K562 (cell line): Measurements from ENCODE around the gene PDIA2. TPM values are rescaled to one million over a fixed set of nuclear protein-coding genes. Genes with fewer than 3 reads are reported as not detected.
A peak's percentile ranks its signal among the peaks of the same experiment; 100 is the strongest.

Source experiments
- ATAC-seq: fragments of 200-7000 bp; cut with Tn5 transposase; 3 replicates; pipeline ENCODE4 v1.9.1; 2020; ENCODE audit warnings: moderate library complexity
- BruUV-seq: library from RNA; stranded (reverse); fragments of 400-500 nt; replicated peaks from 2 replicates; lab custom pipeline; 2021; lab: Mats Ljungman, UMichigan
- CTCF ChIA-PET: fragments of 300-600 bp; formaldehyde crosslinking; extraction: SDS; loops from one replicate; lab custom pipeline; 2021; ENCODE audit warnings: low intra/inter-chr PET ratio; lab: Yijun Ruan, JAX
- POLR2A ChIA-PET: fragments of 300-600, 350-650 bp; sonication (Branson Sonifier 250); formaldehyde crosslinking; extraction: SDS; loops from one replicate; lab custom pipeline; 2021; ENCODE audit warnings: antibody characterized with exemption, inconsistent platforms; lab: Yijun Ruan, JAX
- DNase-seq, 4 experiments: peaks; one replicate each; pipeline versions ENCODE4 v3.0.0 to v3.0.0-alpha.2; 2011 to 2018; ENCODE audit warnings: low spot score in 3 of 4, mixed read lengths in 3 of 4; ENCODE audit errors: extremely low read depth in 1 of 4
- FAIRE-seq: peaks from 2 replicates; lab custom pipeline; 2011; peaks lifted over from hg19 to GRCh38; lab: Jason Lieb, UNC
- H2AFZ ChIP-seq: 2 replicates; pipeline ENCODE4 v1.6.0; 2011; ENCODE audit warnings: low read depth, low read length, control low read depth, inconsistent platforms
- H3K27ac ChIP-seq: fragments of 200-600 bp; 3 replicates; pipeline ENCODE4 v1.8.0; 2011; ENCODE audit warnings: low read depth, mild to moderate bottlenecking, control low read depth, inconsistent platforms, low read length, moderate library complexity, mixed read lengths; ENCODE audit errors: extremely low read depth
- H3K27me3 ChIP-seq, 2 experiments: fragments of 300-600 bp in 1 of 2; 2 replicates in 1 of 2; 3 replicates in 1 of 2; pipeline versions ENCODE4 v1.6.0 to v1.8.0; 2011; ENCODE audit warnings: inconsistent platforms in 2 of 2, low read length in 2 of 2, mild to moderate bottlenecking in 1 of 2, mixed read lengths in 1 of 2, moderate library complexity in 1 of 2; ENCODE audit not compliant: control insufficient read depth in 2 of 2, insufficient read depth in 2 of 2
- H3K36me3 ChIP-seq: fragments of 300-600 bp; 3 replicates; pipeline ENCODE4 v1.8.0; 2011; ENCODE audit warnings: mild to moderate bottlenecking, low read length, inconsistent platforms; ENCODE audit not compliant: control insufficient read depth, insufficient read depth
- H3K4me1 ChIP-seq, 2 experiments: fragments of 200-600 bp in 1 of 2; replicated peaks in 1 of 2; 2 replicates in 1 of 2; 3 replicates in 1 of 2; pipeline versions ENCODE4 v1.5.1 to v1.8.0; 2011; ENCODE audit warnings: inconsistent platforms in 2 of 2, low read length in 2 of 2, mild to moderate bottlenecking in 1 of 2, mixed read lengths in 1 of 2, moderate library complexity in 1 of 2; ENCODE audit not compliant: control insufficient read depth in 2 of 2, insufficient read depth in 2 of 2
- H3K4me2 ChIP-seq: 2 replicates; pipeline ENCODE4 v1.6.1; 2011; ENCODE audit warnings: low read length, control low read depth, inconsistent platforms, mixed read lengths; ENCODE audit not compliant: insufficient read depth
- H3K4me3 ChIP-seq: fragments of 200-600 bp; sonication (generic), shearing (Covaris generic); 2 replicates; pipeline ENCODE4 v1.5.1; 2016; ENCODE audit warnings: control low read depth, inconsistent platforms
- H3K79me2 ChIP-seq: fragments of 200-600 bp; 3 replicates; pipeline ENCODE4 v1.8.0; 2011; ENCODE audit warnings: low read length, inconsistent platforms; ENCODE audit not compliant: control insufficient read depth, insufficient read depth
- H3K9ac ChIP-seq, 2 experiments: 2 replicates each; pipeline versions ENCODE4 v1.6.0 to v1.6.1; 2011; ENCODE audit warnings: low read depth in 2 of 2, low read length in 2 of 2, control low read depth in 1 of 2, inconsistent platforms in 1 of 2, mild to moderate bottlenecking in 1 of 2, mixed read lengths in 1 of 2; ENCODE audit not compliant: insufficient read depth in 1 of 2
- H3K9me1 ChIP-seq: one replicate; pipeline ENCODE4 v1.6.0; 2011; ENCODE audit warnings: inconsistent platforms, mild to moderate bottlenecking, low read length, moderate library complexity; ENCODE audit not compliant: control insufficient read depth, insufficient read depth
- H3K9me3 ChIP-seq: replicated peaks from 2 replicates; pipeline ENCODE4 v1.5.1; 2011; ENCODE audit warnings: low read depth, low read length, inconsistent platforms; ENCODE audit not compliant: control insufficient read depth, insufficient read depth
- H4K20me1 ChIP-seq: replicated peaks from 2 replicates; pipeline ENCODE4 v1.6.1; 2011; ENCODE audit warnings: low read length, inconsistent platforms, mixed read lengths; ENCODE audit not compliant: control insufficient read depth, insufficient read depth
- ETV6 ChIP-seq, 3 experiments: fragments of 150-350 bp in 1 of 3; sonication (generic) in 1 of 3; formaldehyde crosslinking in 1 of 3; IDR thresholded peaks; 2 replicates each; pipeline versions ENCODE4 v1.6.1 to v1.8.0; 2014 to 2022; ENCODE audit warnings: borderline replicate concordance in 2 of 3, low read depth in 2 of 3, antibody characterized with exemption in 1 of 3, low read length in 1 of 3, mild to moderate bottlenecking in 1 of 3, missing genetic modification reagents in 1 of 3
- GATAD2A ChIP-seq: fragments of 450-650 bp; IDR thresholded peaks from 2 replicates; pipeline ENCODE4 v1.6.1; 2017
- KLF13 ChIP-seq: fragments of 450-650 bp; IDR thresholded peaks from 2 replicates; pipeline ENCODE4 v1.6.1; 2016; ENCODE audit warnings: missing genetic modification characterization, low read depth, mild to moderate bottlenecking, missing compliant biosample characterization, moderate library complexity, borderline replicate concordance
- MECOM ChIP-seq: fragments of 250-450 bp; sonication (Bioruptor Pico); IDR thresholded peaks from 2 replicates; pipeline ENCODE4 v1.8.0; 2022; ENCODE audit warnings: inconsistent platforms
- NEUROD1 ChIP-seq: fragments of 150-350 bp; IDR thresholded peaks from 2 replicates; pipeline ENCODE4 v1.6.1; 2014; ENCODE audit warnings: borderline replicate concordance, low read length, low read depth; ENCODE audit not compliant: partially characterized antibody
- NFATC3 ChIP-seq: fragments of 450-650 bp; IDR thresholded peaks from 2 replicates; pipeline ENCODE4 v1.6.1; 2017; ENCODE audit warnings: mild to moderate bottlenecking
- NR3C1 ChIP-seq: sonication (generic); formaldehyde crosslinking; IDR thresholded peaks from 2 replicates; pipeline ENCODE4 v1.8.1; 2022; ENCODE audit warnings: missing genetic modification reagents
- PHB2 ChIP-seq: fragments of 450-650 bp; IDR thresholded peaks from 2 replicates; pipeline ENCODE4 v1.6.1; 2017; ENCODE audit warnings: low read depth
- POLR2AphosphoS2 ChIP-seq: IDR thresholded peaks from 2 replicates; pipeline ENCODE4 v1.6.1; 2012; ENCODE audit warnings: low read length, improper control_type of control experiment
- ZFP36 ChIP-seq: fragments of 150-350 bp; IDR thresholded peaks from 2 replicates; pipeline ENCODE4 v1.6.1; 2018; ENCODE audit warnings: low read length, low read depth; ENCODE audit not compliant: partially characterized antibody
- ZNF140 ChIP-seq: fragments of 250-450 bp; sonication (Bioruptor Pico); IDR thresholded peaks from 2 replicates; pipeline ENCODE4 v1.8.0; 2021; ENCODE audit warnings: moderate library complexity, mild to moderate bottlenecking, inconsistent platforms
- ZNF830 ChIP-seq: fragments of 250-450 bp; sonication (Bioruptor Pico); IDR thresholded peaks from 2 replicates; pipeline ENCODE4 v1.5.0; 2021; ENCODE audit warnings: mild to moderate bottlenecking
- ZSCAN32 ChIP-seq: fragments of 450-650 bp; formaldehyde crosslinking; IDR thresholded peaks from 2 replicates; pipeline ENCODE4 v1.4.0; 2020; ENCODE audit warnings: mild to moderate bottlenecking, moderate library complexity
- WGBS: fragments of 100-300 bp; shearing (Covaris generic); methylation state at CpG from one replicate; pipeline ENCODE4 v1.1.6; 2016; ENCODE audit warnings: low coverage, mixed read lengths; ENCODE audit not compliant: insufficient coverage; ENCODE audit errors: missing lambda C conversion rate; 5-methylcytosine and 5-hydroxymethylcytosine counted together
- in situ Hi-C: fragments of 300-500 bp; cut with MboI; formaldehyde crosslinking; loops from 4 replicates; pipeline ENCODE4 v1.15.0; 2018; ENCODE audit warnings: inconsistent platforms, mixed read lengths
- intact Hi-C: fragments of 100-400 bp; cut with micrococcal nuclease; formaldehyde crosslinking; loops from 2 replicates; pipeline ENCODE4 v1.14.2; 2022
- polyA plus RNA-seq, 8 experiments: library from polyadenylated mRNA; depleted of rRNA in 4 of 8; stranded (reverse) in 5 of 8; unstranded in 3 of 8; fragments of >200 nt; fragmentation: Nextera tagmentation in 2 of 8; fragmentation: Illumina TruSeq in 1 of 8; extraction: Ambion mirVana in 2 of 8; extraction: Trizol in 1 of 8; gene quantifications; 2 replicates each; pipeline versions ENCODE4 v1.2.1 to v1.2.3, GENCODE V29; 2011 to 2014; ENCODE audit warnings: inconsistent platforms in 1 of 8, missing spikeins in 1 of 8
- total RNA-seq, 7 experiments: library from RNA; depleted of rRNA in 6 of 7; stranded (reverse); fragments of >200 nt in 6 of 7; fragmentation: Illumina TruSeq in 2 of 7; extraction: Trizol in 2 of 7; gene quantifications; 2 replicates each; pipeline versions ENCODE4 v1.2.1 to v1.2.3, GENCODE V29; 2011 to 2021; ENCODE audit warnings: low replicate concordance in 1 of 7
- TF ChIP-seq, protein P1 (sequence below): fragments of 450-650 bp; formaldehyde crosslinking; conservative IDR thresholded peaks from 2 replicates; pipeline ENCODE4 v1.4.0; 2022; ENCODE audit warnings: mild to moderate bottlenecking, missing genetic modification characterization
- TF ChIP-seq, protein P2 (sequence below): fragments of 450-650 bp; IDR thresholded peaks from 2 replicates; pipeline ENCODE4 v1.6.1; 2016; ENCODE audit warnings: borderline replicate concordance
- TF ChIP-seq, protein P3 (sequence below): fragments of 450-650 bp; IDR thresholded peaks from 2 replicates; pipeline ENCODE4 v1.6.1; 2017; ENCODE audit warnings: antibody characterized with exemption, mild to moderate bottlenecking

Gene PDIA2
- total and polyA plus RNA-seq, 9 of the 15 experiments (the other 6 are each of a cell fraction or from before 2014, with no cell fraction given): 0.13 to 0.92 (median 0.23) TPM; not detected in 4

DNA sequence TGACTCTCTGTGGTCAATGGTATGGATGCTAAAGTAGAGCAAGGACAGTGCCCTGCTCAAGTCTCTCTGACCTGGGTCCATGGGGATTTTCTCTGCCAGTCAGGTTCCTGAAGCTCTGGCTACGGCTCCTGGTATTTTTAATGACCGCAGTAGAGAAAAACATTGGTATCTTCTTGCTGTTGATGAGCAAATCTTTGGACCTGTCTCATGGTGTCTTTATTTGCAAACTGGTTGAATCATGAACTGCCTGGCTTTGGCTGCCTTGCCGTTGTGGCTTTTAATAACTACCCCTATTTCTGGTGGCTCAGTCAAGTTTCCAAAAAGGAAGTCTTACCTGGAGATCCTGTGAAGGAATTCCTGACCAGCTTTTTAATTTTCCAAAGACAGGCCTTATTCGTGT lies 39.6 kb upstream of the PDIA2 start:
- H3K9me1 ChIP-seq: no peaks in the 10 kb centered on the region
- H3K4me2 ChIP-seq: no peak overlapping the region
- in situ Hi-C loops (no loop called here), intact Hi-C loops (no loop called here)
- H4K20me1 ChIP-seq: no peaks in the 10 kb centered on the region
- 66% methylated on average over 4 of the region's 4 CpGs for WGBS
- peaks cover 33% of the 10 kb centered on the region for H3K79me2 ChIP-seq
- CTCF ChIA-PET: no interaction called here
- no peaks in the 10 kb centered on the region for H3K36me3 ChIP-seq
- no peak overlapping the region for H3K4me3 ChIP-seq
- no peaks in the 10 kb centered on the region for H3K27me3 ChIP-seq
- BruUV-seq: no TSS peak
- no peak overlapping the region for H2AFZ ChIP-seq
- H3K9ac ChIP-seq: peak overlapping the region in 1 of 2 experiments; percentile 19; a peak in 1 of 4 replicates
- POLR2A ChIA-PET: interaction anchor here (0.6 to 3.7 kb wide), 3 partner anchors 11 to 21 kb away, joined by 3 to 14 read pairs (median 3); partner anchors contain the start of gene LUC7L
- 0 out of 3 replicates have a peak overlapping the region, but pooled peaks have one; percentile 16 for H3K27ac ChIP-seq
- H3K4me1 ChIP-seq: peaks cover 22 to 30% of the 10 kb centered on the region in 2 experiments
- no peaks in the 10 kb centered on the region for H3K9me3 ChIP-seq
- ATAC-seq: no peak
- TF ChIP-seq GATAD2A: no peak
- TF ChIP-seq PHB2: no peak
- no peak for TF ChIP-seq NFATC3
- TF ChIP-seq, protein P1, sequence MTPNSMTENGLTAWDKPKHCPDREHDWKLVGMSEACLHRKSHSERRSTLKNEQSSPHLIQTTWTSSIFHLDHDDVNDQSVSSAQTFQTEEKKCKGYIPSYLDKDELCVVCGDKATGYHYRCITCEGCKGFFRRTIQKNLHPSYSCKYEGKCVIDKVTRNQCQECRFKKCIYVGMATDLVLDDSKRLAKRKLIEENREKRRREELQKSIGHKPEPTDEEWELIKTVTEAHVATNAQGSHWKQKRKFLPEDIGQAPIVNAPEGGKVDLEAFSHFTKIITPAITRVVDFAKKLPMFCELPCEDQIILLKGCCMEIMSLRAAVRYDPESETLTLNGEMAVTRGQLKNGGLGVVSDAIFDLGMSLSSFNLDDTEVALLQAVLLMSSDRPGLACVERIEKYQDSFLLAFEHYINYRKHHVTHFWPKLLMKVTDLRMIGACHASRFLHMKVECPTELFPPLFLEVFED (CRISPR knock-in tag): no peak
- TF ChIP-seq NR3C1 (CRISPR knock-in tag): no peak
- no peak for TF ChIP-seq KLF13 (tag)
- TF ChIP-seq ZNF830 (CRISPR knock-in tag): no peak
- TF ChIP-seq, protein P2, sequence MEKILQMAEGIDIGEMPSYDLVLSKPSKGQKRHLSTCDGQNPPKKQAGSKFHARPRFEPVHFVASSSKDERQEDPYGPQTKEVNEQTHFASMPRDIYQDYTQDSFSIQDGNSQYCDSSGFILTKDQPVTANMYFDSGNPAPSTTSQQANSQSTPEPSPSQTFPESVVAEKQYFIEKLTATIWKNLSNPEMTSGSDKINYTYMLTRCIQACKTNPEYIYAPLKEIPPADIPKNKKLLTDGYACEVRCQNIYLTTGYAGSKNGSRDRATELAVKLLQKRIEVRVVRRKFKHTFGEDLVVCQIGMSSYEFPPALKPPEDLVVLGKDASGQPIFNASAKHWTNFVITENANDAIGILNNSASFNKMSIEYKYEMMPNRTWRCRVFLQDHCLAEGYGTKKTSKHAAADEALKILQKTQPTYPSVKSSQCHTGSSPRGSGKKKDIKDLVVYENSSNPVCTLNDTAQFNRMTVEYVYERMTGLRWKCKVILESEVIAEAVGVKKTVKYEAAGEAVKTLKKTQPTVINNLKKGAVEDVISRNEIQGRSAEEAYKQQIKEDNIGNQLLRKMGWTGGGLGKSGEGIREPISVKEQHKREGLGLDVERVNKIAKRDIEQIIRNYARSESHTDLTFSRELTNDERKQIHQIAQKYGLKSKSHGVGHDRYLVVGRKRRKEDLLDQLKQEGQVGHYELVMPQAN: no peak
- no peak for TF ChIP-seq MECOM
- no peak for TF ChIP-seq ZFP36
- TF ChIP-seq NEUROD1: no peak
- no peak for TF ChIP-seq ZNF140 (CRISPR knock-in tag)
- no peak for TF ChIP-seq ZSCAN32 (CRISPR knock-in tag)
- no peak for TF ChIP-seq POLR2AphosphoS2
- no peak for TF ChIP-seq ETV6 (IDR thresholded peaks at IDR 0.05; ENCODE audit: borderline replicate concordance in 1 of 2, low read depth in 2 of 2, low read length in 1 of 2)
- TF ChIP-seq ETV6 (CRISPR knock-in tag; IDR thresholded peaks at IDR 0.05; ENCODE audit: borderline replicate concordance): no peak
- TF ChIP-seq, protein P3, sequence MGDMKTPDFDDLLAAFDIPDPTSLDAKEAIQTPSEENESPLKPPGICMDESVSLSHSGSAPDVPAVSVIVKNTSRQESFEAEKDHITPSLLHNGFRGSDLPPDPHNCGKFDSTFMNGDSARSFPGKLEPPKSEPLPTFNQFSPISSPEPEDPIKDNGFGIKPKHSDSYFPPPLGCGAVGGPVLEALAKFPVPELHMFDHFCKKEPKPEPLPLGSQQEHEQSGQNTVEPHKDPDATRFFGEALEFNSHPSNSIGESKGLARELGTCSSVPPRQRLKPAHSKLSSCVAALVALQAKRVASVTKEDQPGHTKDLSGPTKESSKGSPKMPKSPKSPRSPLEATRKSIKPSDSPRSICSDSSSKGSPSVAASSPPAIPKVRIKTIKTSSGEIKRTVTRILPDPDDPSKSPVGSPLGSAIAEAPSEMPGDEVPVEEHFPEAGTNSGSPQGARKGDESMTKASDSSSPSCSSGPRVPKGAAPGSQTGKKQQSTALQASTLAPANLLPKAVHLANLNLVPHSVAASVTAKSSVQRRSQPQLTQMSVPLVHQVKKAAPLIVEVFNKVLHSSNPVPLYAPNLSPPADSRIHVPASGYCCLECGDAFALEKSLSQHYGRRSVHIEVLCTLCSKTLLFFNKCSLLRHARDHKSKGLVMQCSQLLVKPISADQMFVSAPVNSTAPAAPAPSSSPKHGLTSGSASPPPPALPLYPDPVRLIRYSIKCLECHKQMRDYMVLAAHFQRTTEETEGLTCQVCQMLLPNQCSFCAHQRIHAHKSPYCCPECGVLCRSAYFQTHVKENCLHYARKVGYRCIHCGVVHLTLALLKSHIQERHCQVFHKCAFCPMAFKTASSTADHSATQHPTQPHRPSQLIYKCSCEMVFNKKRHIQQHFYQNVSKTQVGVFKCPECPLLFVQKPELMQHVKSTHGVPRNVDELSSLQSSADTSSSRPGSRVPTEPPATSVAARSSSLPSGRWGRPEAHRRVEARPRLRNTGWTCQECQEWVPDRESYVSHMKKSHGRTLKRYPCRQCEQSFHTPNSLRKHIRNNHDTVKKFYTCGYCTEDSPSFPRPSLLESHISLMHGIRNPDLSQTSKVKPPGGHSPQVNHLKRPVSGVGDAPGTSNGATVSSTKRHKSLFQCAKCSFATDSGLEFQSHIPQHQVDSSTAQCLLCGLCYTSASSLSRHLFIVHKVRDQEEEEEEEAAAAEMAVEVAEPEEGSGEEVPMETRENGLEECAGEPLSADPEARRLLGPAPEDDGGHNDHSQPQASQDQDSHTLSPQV: no peak
- DNase-seq: peak in 1 of 4 experiments; percentile 2
- FAIRE-seq: no peak
